HFFc6 (cell line): Measurements from ENCODE around the gene IRF3. TPM values are rescaled to one million over a fixed set of nuclear protein-coding genes. Genes with fewer than 3 reads are reported as not detected.
A peak's percentile ranks its signal among the peaks of the same experiment; 100 is the strongest.

Experiments used
- DNase-seq: peaks from one replicate; pipeline ENCODE4 v3.0.0-alpha.2; 2018
- H3K27ac Mint-ChIP-seq: 2 replicates; pipeline ENCODE4 v1.8.0; 2020; ENCODE audit warnings: mild to moderate bottlenecking, mixed read lengths
- H3K27me3 Mint-ChIP-seq: 2 replicates; pipeline ENCODE4 v1.8.0; 2021; ENCODE audit warnings: mild to moderate bottlenecking, moderate library complexity, mixed read lengths; ENCODE audit not compliant: insufficient read depth
- H3K36me3 Mint-ChIP-seq: 2 replicates; pipeline ENCODE4 v1.8.0; 2021; ENCODE audit warnings: low read depth, mixed read lengths
- H3K4me1 Mint-ChIP-seq: 2 replicates; pipeline ENCODE4 v1.8.0; 2020; ENCODE audit warnings: low read depth, mixed read lengths
- H3K4me3 Mint-ChIP-seq: 2 replicates; pipeline ENCODE4 v1.8.0; 2020; ENCODE audit warnings: mild to moderate bottlenecking, moderate library complexity, mixed read lengths
- H3K9me3 Mint-ChIP-seq: 2 replicates; pipeline ENCODE4 v1.8.0; 2020; ENCODE audit warnings: mild to moderate bottlenecking, mixed read lengths
- CTCF ChIP-seq: fragments of 200-600 bp; sonication (generic); IDR thresholded peaks from 2 replicates; pipeline ENCODE4 v1.5.0; 2021; ENCODE audit warnings: antibody characterized with exemption, mild to moderate bottlenecking
- total RNA-seq, 6 experiments: library from RNA; stranded (reverse); fragmentation: NEBNext Ultra II Directional; extraction: Animal tissue kit (Norgen Biotek cat#: 25700); gene quantifications; 2 replicates in 1 of 6; 3 replicates in 5 of 6; pipeline ENCODE4 v1.2.3, GENCODE V29; 2021

Gene IRF3
- total RNA-seq, 6 experiments from 2014 or later = 55.5 to 72.8 (median 58.7) TPM

- H3K4me3 Mint-ChIP-seq = no peak overlapping the region; the same call in 1 of the 2 replicates
Observed at GRCh38 chr19:49663224-49663623, 2.4 kb downstream of the IRF3 start.

GRCh38 chr19:49662011-49662410 is 3.6 kb downstream of the IRF3 start:
- Mint-ChIP-seq H3K36me3 (peaks cover 12% of the 10 kb centered on the region; the same call in 1 of the 2 replicates), H3K27me3 (peaks cover 11% of the 10 kb centered on the region), H3K9me3 (no peaks in the 10 kb centered on the region), H3K27ac (no peak overlapping the region), H3K4me1 (peaks cover 16% of the 10 kb centered on the region), H3K4me3 (no peak overlapping the region)
- DNase-seq = no peak
- no peak for TF ChIP-seq CTCF

More at GRCh38 chr19:49663224-49663623, 2.4 kb downstream of the IRF3 start:
- H3K27ac Mint-ChIP-seq = peak overlapping the region; percentile 85; the same call in 1 of the 2 replicates
- DNase-seq = no peak
- no peak for TF ChIP-seq CTCF
- H3K36me3 Mint-ChIP-seq = peaks cover 7% of the 10 kb centered on the region; the same call in 1 of the 2 replicates
- H3K9me3 Mint-ChIP-seq = no peaks in the 10 kb centered on the region
- H3K4me1 Mint-ChIP-seq = peaks cover 22% of the 10 kb centered on the region
- peaks cover 11% of the 10 kb centered on the region for H3K27me3 Mint-ChIP-seq

- TF ChIP-seq CTCF = no peak
- H3K4me1 Mint-ChIP-seq = peaks cover 8% of the 10 kb centered on the region
- peaks cover 8% of the 10 kb centered on the region for H3K27me3 Mint-ChIP-seq
- peaks cover 12% of the 10 kb centered on the region; the same call in 1 of the 2 replicates for H3K36me3 Mint-ChIP-seq
- DNase-seq = no peak
- H3K27ac Mint-ChIP-seq = no peak overlapping the region; the same call in 1 of the 2 replicates
- H3K9me3 Mint-ChIP-seq = no peaks in the 10 kb centered on the region
- no peak overlapping the region for H3K4me3 Mint-ChIP-seq
Observed at GRCh38 chr19:49660338-49660961, 5.2 kb downstream of the IRF3 start.

- peaks cover 1% of the 10 kb centered on the region for H3K4me1 Mint-ChIP-seq
- peaks cover 5% of the 10 kb centered on the region for H3K27me3 Mint-ChIP-seq
- peaks cover 18% of the 10 kb centered on the region for H3K36me3 Mint-ChIP-seq
- TF ChIP-seq CTCF = no peak
- H3K4me3 Mint-ChIP-seq = no peak overlapping the region
- H3K27ac Mint-ChIP-seq = no peak overlapping the region
- no peaks in the 10 kb centered on the region for H3K9me3 Mint-ChIP-seq
- DNase-seq = no peak
Observed at GRCh38 chr19:49658566-49659442, 6.9 kb downstream of the IRF3 start.

GRCh38 chr19:49658139-49658517 is 7.5 kb downstream of the IRF3 start:
- no peak for DNase-seq
- Mint-ChIP-seq H3K9me3 (no peaks in the 10 kb centered on the region), H3K36me3 (peaks cover 18% of the 10 kb centered on the region), H3K4me3 (no peak overlapping the region), H3K27ac (no peak overlapping the region), H3K27me3 (peaks cover 5% of the 10 kb centered on the region), H3K4me1 (no peaks in the 10 kb centered on the region)
- TF ChIP-seq CTCF = no peak
